ENCODE data around the gene BAG1.

DNA sequence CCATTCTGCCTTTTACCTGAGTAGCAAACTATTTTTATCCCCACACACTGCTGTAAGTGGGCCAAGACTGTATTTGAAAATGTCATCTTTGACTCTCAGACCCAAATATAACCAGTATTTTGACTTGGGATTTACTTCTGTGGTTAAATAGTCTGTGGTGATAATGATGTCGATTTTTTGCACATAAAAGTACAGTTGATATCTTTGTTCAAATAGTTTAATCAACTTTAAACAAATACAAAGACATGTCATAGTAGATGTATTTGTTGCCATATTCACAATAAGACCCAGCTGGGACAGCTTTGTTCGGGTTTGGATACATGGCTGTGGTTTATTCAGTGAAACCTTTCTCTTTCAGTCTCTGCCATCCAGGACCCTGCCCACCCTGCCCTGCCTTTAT is 46.2 kb upstream of the BAG1 start:
- TF ChIP-seq, protein P1, sequence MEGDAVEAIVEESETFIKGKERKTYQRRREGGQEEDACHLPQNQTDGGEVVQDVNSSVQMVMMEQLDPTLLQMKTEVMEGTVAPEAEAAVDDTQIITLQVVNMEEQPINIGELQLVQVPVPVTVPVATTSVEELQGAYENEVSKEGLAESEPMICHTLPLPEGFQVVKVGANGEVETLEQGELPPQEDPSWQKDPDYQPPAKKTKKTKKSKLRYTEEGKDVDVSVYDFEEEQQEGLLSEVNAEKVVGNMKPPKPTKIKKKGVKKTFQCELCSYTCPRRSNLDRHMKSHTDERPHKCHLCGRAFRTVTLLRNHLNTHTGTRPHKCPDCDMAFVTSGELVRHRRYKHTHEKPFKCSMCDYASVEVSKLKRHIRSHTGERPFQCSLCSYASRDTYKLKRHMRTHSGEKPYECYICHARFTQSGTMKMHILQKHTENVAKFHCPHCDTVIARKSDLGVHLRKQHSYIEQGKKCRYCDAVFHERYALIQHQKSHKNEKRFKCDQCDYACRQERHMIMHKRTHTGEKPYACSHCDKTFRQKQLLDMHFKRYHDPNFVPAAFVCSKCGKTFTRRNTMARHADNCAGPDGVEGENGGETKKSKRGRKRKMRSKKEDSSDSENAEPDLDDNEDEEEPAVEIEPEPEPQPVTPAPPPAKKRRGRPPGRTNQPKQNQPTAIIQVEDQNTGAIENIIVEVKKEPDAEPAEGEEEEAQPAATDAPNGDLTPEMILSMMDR (IDR thresholded peaks at IDR 0.05; ENCODE audit: low read length), result no peak
- no peak for TF ChIP-seq EZH2 (IDR thresholded peaks at IDR 0.05; ENCODE audit: borderline replicate concordance, low read length)

Data from OCI-LY1 (cell line).